SIG-M5 (cell line): ENCODE data around the gene PRKAG3.

Experiments used
- DNase-seq: peaks from one replicate; lab custom pipeline; 2025; lab: John Stamatoyannopoulos, UW

The PRKAG3 gene

GRCh38 chr2:218814540-218815243, 16.9 kb downstream of the PRKAG3 start:
- DNase-seq, result no peak

- no peak for DNase-seq
These were observed 17.7 kb downstream of the PRKAG3 start for GRCh38 chr2:218813771-218814460.

GRCh38 chr2:218812861-218813260, 18.7 kb downstream of the PRKAG3 start:
- no peak for DNase-seq

GRCh38 chr2:218812096-218812815, 19.3 kb downstream of the PRKAG3 start:
- DNase-seq, result no peak

GRCh38 chr2:218811382-218811781, 20.2 kb downstream of the PRKAG3 start:
- DNase-seq, result no peak

- DNase-seq, result no peak
These were observed 21.3 kb downstream of the PRKAG3 start for GRCh38 chr2:218810256-218810655.

- DNase-seq, result no peak
These were observed 22.1 kb downstream of the PRKAG3 start for GRCh38 chr2:218809515-218809914.

GRCh38 chr2:218807626-218808025, 24.0 kb downstream of the PRKAG3 start:
- no peak for DNase-seq

- peak; percentile 84 for DNase-seq
These were observed 25.1 kb downstream of the PRKAG3 start for GRCh38 chr2:218806346-218806978.

GRCh38 chr2:218805627-218806026, 26.0 kb downstream of the PRKAG3 start:
- no peak for DNase-seq

- no peak for DNase-seq
These were observed 26.8 kb downstream of the PRKAG3 start for GRCh38 chr2:218804817-218805216.

- DNase-seq, result no peak
These were observed 29.1 kb downstream of the PRKAG3 start for GRCh38 chr2:218802386-218802994.

GRCh38 chr2:218799990-218800389, 31.6 kb downstream of the PRKAG3 start:
- no peak for DNase-seq

- no peak for DNase-seq
These were observed 32.7 kb downstream of the PRKAG3 start for GRCh38 chr2:218798767-218799504.

GRCh38 chr2:218796691-218797090, 34.9 kb downstream of the PRKAG3 start:
- DNase-seq, result no peak

- no peak for DNase-seq
These were observed 39.2 kb downstream of the PRKAG3 start for GRCh38 chr2:218792433-218792832.

- no peak for DNase-seq
These were observed 42.9 kb downstream of the PRKAG3 start for GRCh38 chr2:218788529-218789255.

- DNase-seq, result no peak
These were observed 45.5 kb downstream of the PRKAG3 start for GRCh38 chr2:218786133-218786532.

- no peak for DNase-seq
These were observed 46.5 kb downstream of the PRKAG3 start for GRCh38 chr2:218785103-218785502.

GRCh38 chr2:218783688-218784087, 47.9 kb downstream of the PRKAG3 start:
- no peak for DNase-seq

GRCh38 chr2:218782528-218782844, 49.1 kb downstream of the PRKAG3 start:
- DNase-seq, result no peak
